ENCODE measurements around the gene RTCA.

Gene RTCA

DNA sequence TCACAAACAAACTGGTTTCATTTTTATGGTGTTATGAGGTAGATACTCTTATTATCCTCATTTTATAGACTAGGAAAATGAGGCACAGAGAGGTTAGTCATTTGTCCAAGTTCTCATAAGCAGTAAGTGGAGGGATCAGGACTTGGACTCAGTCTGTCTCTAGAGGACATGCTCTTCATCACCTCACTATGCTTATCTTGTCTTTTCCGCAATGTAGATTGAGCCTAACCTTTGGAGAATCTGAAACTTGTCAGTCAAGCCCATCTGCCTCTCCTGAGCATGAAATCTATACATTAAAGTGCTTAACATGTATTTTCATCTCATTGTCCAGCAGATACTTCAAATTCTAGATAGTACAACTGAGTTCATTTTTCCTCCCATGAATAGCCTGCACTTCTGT lies 74.5 kb downstream of the RTCA start:
- no peak overlapping the region for H3K4me2 ChIP-seq
- no peak overlapping the region for H3K4me3 ChIP-seq
- no peaks in the 10 kb centered on the region for H4K20me1 ChIP-seq
- no peaks in the 10 kb centered on the region for H3K36me3 ChIP-seq
- no peak for TF ChIP-seq Cebpa-rat (IDR thresholded peaks at IDR 0.05)
- H3K4me1 ChIP-seq = no peaks in the 10 kb centered on the region
- H3K9ac ChIP-seq = no peak overlapping the region
- H3K27ac ChIP-seq = no peak overlapping the region
- H3K9me3 ChIP-seq = no peaks in the 10 kb centered on the region
- no peaks in the 10 kb centered on the region for H3K27me3 ChIP-seq

DNA sequence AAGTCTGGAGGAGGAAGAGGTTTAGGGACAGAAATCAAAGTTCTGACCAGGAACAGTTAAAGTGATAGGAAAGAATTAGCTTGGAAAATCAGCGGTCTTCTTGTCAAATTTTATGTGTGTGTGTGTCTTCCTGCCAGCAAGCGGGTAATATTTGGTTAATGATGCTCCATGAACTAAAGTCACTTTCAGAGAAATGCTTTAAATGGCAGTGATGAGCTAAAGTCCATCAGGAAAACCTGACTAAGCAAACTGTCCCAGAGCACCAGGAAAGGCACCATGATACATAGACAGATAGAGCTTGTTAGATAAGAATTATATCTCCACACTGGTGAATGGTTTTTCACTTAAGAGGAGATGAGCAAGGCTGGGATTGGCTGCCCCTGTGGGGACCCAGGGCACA lies 76.3 kb downstream of the RTCA start:
- TF ChIP-seq Cebpa-rat (IDR thresholded peaks at IDR 0.05) = no peak
- Histone ChIP-seq H4K20me1 (no peaks in the 10 kb centered on the region), H3K4me1 (0 out of 2 replicates have a peak, but pooled peaks cover 3% of the 10 kb centered on the region), H3K36me3 (no peaks in the 10 kb centered on the region), H3K9me3 (no peaks in the 10 kb centered on the region), H3K27ac (no peak overlapping the region), H3K4me3 (no peak overlapping the region), H3K9ac (no peak overlapping the region), H3K4me2 (no peak overlapping the region), H3K27me3 (no peaks in the 10 kb centered on the region)
